KMS-11 (cell line): ENCODE results near the gene PLCD1.
A peak's percentile ranks its signal among the peaks of the same experiment; 100 is the strongest.

Source experiments
- H2AFZ ChIP-seq: fragments of 200-600 bp; sonication (generic); 2 replicates; pipeline ENCODE4 v1.6.1; 2016; ENCODE audit warnings: antibody characterized with exemption, mixed run types, low read depth
- H3K27ac ChIP-seq: fragments of 200-600 bp; sonication (generic); 2 replicates; pipeline ENCODE4 v1.6.1; 2016; ENCODE audit warnings: mild to moderate bottlenecking, mixed run types
- H3K27me3 ChIP-seq: fragments of 200-600 bp; sonication (generic); 2 replicates; pipeline ENCODE4 v1.6.1; 2017; ENCODE audit warnings: mild to moderate bottlenecking, low read depth, mixed run types, moderate library complexity; ENCODE audit not compliant: insufficient read depth
- H3K36me3 ChIP-seq: fragments of 200-600 bp; sonication (generic); 2 replicates; pipeline ENCODE4 v1.6.1; 2017; ENCODE audit warnings: mild to moderate bottlenecking, mixed run types; ENCODE audit not compliant: insufficient read depth
- H3K4me1 ChIP-seq: fragments of 200-600 bp; sonication (generic); 2 replicates; pipeline ENCODE4 v1.6.1; 2016; ENCODE audit warnings: mild to moderate bottlenecking, low read depth, mixed run types; ENCODE audit not compliant: poor library complexity, severe bottlenecking
- H3K4me2 ChIP-seq: fragments of 200-600 bp; sonication (generic); 2 replicates; pipeline ENCODE4 v1.7.0; 2016; ENCODE audit warnings: mild to moderate bottlenecking, mixed run types
- H3K4me3 ChIP-seq: fragments of 200-600 bp; sonication (generic); IDR thresholded peaks from 2 replicates; pipeline ENCODE4 v1.6.1; 2017; ENCODE audit warnings: low read depth, low read length, mixed read lengths; ENCODE audit not compliant: insufficient read depth
- H3K79me2 ChIP-seq: fragments of 200-600 bp; sonication (generic); 2 replicates; pipeline ENCODE4 v1.6.1; 2016; ENCODE audit warnings: low read depth, mixed run types; ENCODE audit not compliant: insufficient read depth
- H3K9ac ChIP-seq: fragments of 200-600 bp; sonication (generic); 2 replicates; pipeline ENCODE4 v1.6.1; 2016; ENCODE audit warnings: mild to moderate bottlenecking, mixed run types
- H4K20me1 ChIP-seq: fragments of 200-600 bp; sonication (generic); 2 replicates; pipeline ENCODE4 v1.6.1; 2016; ENCODE audit warnings: mild to moderate bottlenecking, mixed run types; ENCODE audit not compliant: insufficient read depth
- CTCF ChIP-seq: fragments of 200-600 bp; sonication (generic); conservative IDR thresholded peaks from 2 replicates; pipeline ENCODE4 v1.6.1; 2017; ENCODE audit warnings: low read depth, mild to moderate bottlenecking, antibody characterized with exemption, low read length, moderate library complexity, mixed read lengths

PLCD1 gene

GRCh38 chr3:37996785-37997301, 32.6 kb downstream of the PLCD1 start:
- no peaks in the 10 kb centered on the region for H3K36me3 ChIP-seq
- TF ChIP-seq CTCF = peak; percentile 87
- no peak overlapping the region for H2AFZ ChIP-seq
- H3K4me3 ChIP-seq = no peak overlapping the region
- no peak overlapping the region for H3K4me2 ChIP-seq
- H4K20me1 ChIP-seq = no peaks in the 10 kb centered on the region
- H3K9ac ChIP-seq = no peak overlapping the region
- H3K27ac ChIP-seq = no peak overlapping the region
- no peaks in the 10 kb centered on the region for H3K27me3 ChIP-seq
- H3K4me1 ChIP-seq = peaks cover 12% of the 10 kb centered on the region
- no peaks in the 10 kb centered on the region for H3K79me2 ChIP-seq

- H3K27me3 ChIP-seq = no peaks in the 10 kb centered on the region
- H3K27ac ChIP-seq = no peak overlapping the region
- H2AFZ ChIP-seq = no peak overlapping the region
- no peak overlapping the region for H3K4me3 ChIP-seq
- no peaks in the 10 kb centered on the region for H4K20me1 ChIP-seq
- no peaks in the 10 kb centered on the region for H3K79me2 ChIP-seq
- H3K4me1 ChIP-seq = peaks cover 12% of the 10 kb centered on the region
- no peak overlapping the region for H3K4me2 ChIP-seq
- no peak overlapping the region for H3K9ac ChIP-seq
- TF ChIP-seq CTCF = no peak
- no peaks in the 10 kb centered on the region for H3K36me3 ChIP-seq
Measured at GRCh38 chr3:37995652-37996641, 33.5 kb downstream of the PLCD1 start.

- TF ChIP-seq CTCF = no peak
- Histone ChIP-seq H3K4me2 (peak overlapping the region; percentile 33; the same call in 1 of the 2 replicates), H3K36me3 (no peaks in the 10 kb centered on the region), H3K27me3 (no peaks in the 10 kb centered on the region), H4K20me1 (no peaks in the 10 kb centered on the region), H3K4me3 (peak overlapping the region; percentile 29), H2AFZ (0 out of 2 replicates have a peak overlapping the region, but pooled peaks have one; percentile 26), H3K27ac (no peak overlapping the region; the same call in 1 of the 2 replicates), H3K4me1 (peaks cover 12% of the 10 kb centered on the region), H3K9ac (peak overlapping the region; percentile 73; the same call in 1 of the 2 replicates), H3K79me2 (no peaks in the 10 kb centered on the region)
Measured at GRCh38 chr3:37994639-37994972, 34.8 kb downstream of the PLCD1 start.

GRCh38 chr3:37993820-37994638, 35.4 kb downstream of the PLCD1 start:
- Histone ChIP-seq H3K27ac (peak overlapping the region; percentile 33; the same call in 1 of the 2 replicates), H3K9ac (peak overlapping the region; percentile 73), H4K20me1 (no peaks in the 10 kb centered on the region), H3K4me3 (peak overlapping the region; percentile 29), H3K36me3 (no peaks in the 10 kb centered on the region), H3K27me3 (no peaks in the 10 kb centered on the region), H2AFZ (peak overlapping the region; percentile 61; the same call in 1 of the 2 replicates), H3K79me2 (no peaks in the 10 kb centered on the region), H3K4me1 (peaks cover 12% of the 10 kb centered on the region), H3K4me2 (peak overlapping the region; percentile 17; the same call in 1 of the 2 replicates)
- TF ChIP-seq CTCF = no peak
